HS-27A (cell line): ENCODE results near the gene B4GALNT4.
"Not testable (repeated sequence)": the region's sequence is repeated elsewhere in the genome, so short reads cannot be mapped to it uniquely, and the experiment has no call there.

Experiments
- DNase-seq: peaks from one replicate; pipeline ENCODE4 v3.0.0-alpha.2; 2012; ENCODE audit warnings: low read depth, missing footprints

B4GALNT4 gene

DNA sequence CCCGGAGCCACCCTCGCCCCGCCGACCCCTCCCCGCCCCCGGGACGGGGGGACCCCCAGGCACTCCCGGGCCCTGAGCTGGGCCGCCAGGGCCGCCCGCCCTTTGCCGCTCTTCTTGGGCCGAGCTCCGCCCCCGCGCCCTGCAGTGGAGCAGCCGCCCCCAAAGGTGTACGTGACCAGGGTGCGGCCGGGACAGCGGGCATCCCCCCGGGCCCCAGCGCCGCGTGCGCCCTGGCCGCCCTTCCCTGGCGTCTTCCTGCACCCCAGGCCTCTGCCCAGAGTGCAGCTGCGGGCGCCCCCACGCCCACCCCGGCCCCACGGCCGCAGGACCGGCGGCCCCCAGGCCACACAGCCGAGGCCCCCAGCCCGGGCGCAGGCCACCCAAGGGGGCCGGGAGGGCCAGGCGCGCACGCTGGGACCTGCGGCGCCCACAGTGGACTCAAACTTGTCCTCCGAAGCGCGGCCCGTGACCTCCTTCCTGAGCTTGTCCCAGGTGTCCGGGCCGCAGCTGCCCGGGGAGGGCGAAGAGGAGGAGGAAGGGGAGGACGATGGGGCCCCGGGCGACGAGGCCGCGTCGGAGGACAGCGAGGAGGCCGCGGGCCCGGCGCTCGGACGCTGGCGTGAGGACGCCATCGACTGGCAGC, 7.4 kb downstream of the B4GALNT4 start:
- DNase-seq, result no peak

DNA sequence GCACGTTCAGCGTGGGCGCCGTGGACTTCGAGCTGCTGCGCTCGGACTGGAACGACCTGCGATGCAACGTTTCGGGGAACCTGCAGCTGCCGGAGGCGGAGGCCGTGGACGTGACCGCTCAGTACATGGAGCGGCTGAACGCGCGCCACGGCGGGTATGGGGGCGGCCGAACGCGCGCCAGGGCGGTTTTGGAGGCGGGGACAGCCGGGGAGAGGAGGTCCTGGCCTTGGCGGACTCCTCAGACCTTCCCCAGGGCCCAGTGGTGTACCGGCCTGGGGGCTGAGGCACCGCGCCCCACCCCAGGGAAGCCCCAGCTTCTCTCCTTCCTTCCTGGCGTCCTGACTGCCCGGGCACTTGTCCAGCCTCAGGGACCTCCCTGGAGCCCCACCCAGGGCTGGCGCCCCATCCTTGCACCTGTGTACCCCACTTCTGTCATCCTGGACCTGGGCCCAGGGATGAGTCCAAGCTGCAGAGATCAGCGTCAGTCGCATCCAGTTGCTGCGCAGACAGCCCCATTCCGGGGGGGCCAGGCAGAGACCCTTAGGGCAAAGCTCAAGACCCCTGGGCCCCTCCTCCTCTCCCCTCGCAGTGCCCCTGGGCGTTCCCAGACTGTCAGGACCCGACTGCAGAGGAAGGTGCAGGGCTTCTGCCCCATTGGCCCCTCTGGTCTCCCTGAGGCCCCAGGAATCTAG, 8.0 kb downstream of the B4GALNT4 start:
- no peak for DNase-seq

DNA sequence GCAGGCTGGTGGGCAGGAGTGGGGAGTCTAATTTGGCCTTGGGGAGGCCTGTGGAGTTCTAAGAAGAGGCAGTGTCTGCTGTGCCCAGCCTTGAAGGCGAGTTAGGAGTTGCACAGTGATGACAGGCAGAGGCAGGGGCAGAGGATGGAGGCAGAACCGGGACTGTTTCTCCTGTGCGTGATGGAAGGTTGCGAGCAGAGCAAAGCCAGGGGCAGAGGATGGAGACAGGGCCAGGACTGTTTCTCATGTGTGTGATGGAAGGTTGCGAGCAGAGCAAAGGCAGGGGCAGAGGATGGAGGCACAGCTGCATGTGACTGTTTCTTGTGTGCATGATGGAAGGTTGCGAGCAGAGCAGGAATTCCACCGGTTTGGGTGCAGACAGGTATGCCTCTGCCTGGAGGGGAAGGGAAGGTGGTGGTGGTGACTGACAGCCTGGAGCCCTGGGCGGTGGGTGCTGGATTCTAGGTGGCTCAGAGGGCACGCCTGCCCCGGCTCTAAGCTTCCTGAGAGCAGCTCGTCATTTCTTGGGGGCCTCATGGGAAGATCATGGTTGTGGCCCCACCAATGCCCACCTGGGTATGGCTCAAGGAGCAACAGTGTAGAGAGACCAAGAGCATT, 8.7 kb downstream of the B4GALNT4 start:
- DNase-seq, result no peak

DNA sequence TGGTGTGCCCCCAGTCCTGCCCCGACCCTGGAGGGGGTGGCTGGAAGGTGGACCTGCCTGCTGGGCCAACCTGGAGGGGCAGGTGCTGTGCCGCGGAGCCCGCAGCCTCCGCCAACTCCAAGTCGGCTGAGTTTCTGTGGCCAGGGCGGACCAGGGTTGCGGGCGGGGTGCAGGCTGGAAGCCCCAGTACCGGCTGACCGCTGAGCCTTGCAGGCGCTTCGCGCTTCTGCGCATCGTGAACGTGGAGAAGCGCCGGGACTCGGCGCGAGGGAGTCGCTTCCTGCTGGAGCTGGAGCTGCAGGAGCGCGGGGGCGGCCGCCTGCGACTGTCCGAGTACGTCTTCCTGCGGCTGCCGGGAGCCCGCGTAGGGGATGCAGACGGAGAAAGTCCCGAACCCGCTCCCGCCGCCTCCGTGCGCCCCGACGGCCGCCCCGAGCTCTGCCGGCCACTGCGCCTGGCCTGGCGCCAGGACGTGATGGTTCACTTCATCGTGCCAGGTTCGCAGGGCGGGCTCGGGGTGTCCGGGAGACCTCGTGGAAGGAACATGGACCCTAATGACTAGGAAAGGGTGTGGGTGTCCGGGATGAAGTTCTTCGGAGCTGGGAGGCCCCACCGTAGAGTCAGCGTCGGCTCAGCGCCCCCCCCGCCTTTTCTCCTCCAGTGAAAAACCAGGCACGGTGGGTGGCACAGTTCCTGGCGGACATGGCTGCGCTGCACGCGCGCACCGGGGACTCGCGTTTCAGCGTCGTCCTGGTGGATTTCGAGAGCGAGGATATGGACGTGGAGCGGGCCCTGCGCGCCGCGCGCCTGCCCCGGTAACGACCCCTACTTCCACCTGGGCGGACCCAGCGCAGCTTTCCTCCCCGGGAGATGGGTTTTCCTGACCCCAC, 10.2 kb downstream of the B4GALNT4 start:
- no peak for DNase-seq

DNA sequence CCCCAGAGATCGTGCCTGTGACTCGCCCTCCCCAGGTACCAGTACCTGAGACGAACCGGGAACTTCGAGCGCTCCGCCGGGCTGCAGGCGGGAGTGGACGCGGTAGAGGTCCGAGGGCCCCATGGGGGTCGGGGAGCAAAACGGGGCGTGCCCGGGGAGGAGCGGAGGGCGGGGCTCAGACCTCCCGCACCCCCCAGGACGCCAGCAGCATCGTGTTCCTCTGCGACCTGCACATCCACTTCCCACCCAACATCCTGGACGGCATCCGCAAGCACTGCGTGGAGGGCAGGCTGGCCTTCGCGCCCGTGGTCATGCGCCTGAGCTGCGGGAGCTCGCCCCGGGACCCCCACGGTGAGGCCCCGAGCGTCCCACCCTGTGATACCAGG, 10.8 kb downstream of the B4GALNT4 start:
- DNase-seq, result no peak

- no peak for DNase-seq
These were observed 11.2 kb downstream of the B4GALNT4 start for GRCh38 chr11:380491-380890.

DNA sequence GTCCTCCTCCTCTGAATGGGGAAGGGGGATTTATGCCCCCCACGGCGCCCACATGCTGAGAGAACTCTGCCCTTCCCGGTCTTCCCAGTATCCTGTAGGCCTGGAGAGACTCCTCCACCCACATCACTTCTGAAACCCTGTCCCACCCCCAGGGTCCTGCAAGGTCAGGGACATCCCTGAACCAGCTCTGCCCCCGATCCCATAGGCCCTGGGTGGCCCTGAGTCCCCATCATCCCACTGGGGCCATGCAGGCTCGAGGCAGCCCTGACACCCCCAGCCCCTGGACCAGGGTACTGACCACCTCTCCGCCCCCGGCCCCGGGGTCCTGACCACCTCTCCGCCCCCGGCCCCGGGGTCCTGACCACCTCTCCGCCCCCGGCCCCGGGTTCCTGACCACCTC, 11.7 kb downstream of the B4GALNT4 start:
- no peak for DNase-seq

DNA sequence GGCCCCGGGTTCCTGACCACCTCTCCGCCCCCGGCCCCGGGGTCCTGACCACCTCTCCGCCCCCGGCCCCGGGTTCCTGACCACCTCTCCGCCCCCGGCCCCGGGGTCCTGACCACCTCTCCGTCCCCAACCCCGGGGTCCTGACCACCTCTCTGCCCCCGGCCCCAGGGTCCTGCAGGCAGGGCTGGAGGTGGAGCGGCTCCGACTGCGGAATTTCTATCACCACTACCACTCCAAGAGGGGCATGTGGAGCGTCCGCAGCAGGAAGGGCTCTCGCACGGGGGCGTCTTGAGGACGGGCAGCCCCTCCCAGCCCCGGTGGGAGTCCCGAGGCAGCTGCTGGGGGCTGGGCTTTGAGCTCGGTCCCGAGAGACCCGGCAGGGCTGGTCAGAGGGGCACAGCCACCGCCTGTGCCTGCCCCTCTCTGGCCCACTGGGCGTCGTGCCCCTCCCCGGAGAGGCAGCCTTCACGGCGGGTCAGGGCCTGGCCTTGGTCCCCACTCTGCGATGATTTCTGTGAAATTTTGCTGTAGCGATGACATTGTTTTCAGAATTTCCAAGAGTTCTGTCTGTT, 12.3 kb downstream of the B4GALNT4 start:
- no peak for DNase-seq

- no peak for DNase-seq
These were observed 12.9 kb downstream of the B4GALNT4 start for GRCh38 chr11:382081-382629.

- DNase-seq, result no peak
These were observed 14.1 kb downstream of the B4GALNT4 start for GRCh38 chr11:383431-383830.

GRCh38 chr11:384511-384910, 15.2 kb downstream of the B4GALNT4 start:
- DNase-seq, result no peak

GRCh38 chr11:385594-386351, 16.5 kb downstream of the B4GALNT4 start:
- no peak for DNase-seq

- DNase-seq, result no peak
These were observed 17.2 kb downstream of the B4GALNT4 start for GRCh38 chr11:386483-386882.

DNA sequence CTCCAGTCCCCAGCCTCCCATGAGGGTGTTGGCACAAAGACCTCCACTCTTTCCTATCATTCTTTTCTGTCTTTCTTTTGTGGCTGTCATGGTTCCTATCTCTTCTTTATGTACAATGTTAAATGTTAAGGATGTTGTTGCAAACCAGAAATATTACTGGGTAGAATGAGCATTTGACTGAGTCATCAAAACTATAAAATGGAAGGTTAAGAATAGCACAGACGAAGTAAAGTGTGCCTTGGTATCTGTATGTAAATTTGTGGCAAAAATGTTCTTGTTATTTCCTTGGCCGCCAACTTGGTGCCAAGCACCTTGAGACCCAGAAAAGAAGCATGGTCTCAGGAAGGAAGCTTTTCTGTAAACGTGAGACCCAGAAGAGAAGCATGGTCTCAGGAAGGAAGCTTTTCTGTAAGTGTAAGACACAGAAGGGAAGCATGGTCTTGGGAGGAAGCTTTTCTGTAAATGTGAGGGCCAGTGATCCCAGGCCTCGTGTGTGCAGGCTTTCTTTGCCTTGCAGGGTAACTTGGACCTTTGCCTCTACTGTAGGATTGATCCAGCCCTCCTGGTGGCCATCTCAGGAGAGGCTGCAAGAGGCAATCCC, 18.0 kb downstream of the B4GALNT4 start:
- DNase-seq, result no peak

DNA sequence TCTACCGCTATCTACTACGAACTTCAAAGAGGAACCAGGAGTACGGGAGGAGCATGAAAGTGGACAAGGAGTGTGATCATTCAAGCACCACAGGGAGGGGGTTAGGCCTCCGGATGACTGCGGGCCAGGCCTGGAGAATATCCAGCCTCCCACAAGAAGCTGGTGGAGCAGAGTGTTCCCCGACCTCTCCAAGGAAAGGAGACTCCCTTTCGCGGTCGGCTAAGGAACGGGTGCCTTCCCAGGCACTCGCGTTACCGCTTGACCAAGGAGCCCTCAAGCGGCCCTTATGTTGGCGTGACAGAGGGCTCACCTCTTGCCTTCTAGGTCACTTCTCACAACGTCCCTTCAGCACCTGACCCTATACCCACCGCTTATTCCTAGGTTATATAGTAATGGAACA, 20.1 kb downstream of the B4GALNT4 start:
- not testable (repeated sequence) for DNase-seq

DNA sequence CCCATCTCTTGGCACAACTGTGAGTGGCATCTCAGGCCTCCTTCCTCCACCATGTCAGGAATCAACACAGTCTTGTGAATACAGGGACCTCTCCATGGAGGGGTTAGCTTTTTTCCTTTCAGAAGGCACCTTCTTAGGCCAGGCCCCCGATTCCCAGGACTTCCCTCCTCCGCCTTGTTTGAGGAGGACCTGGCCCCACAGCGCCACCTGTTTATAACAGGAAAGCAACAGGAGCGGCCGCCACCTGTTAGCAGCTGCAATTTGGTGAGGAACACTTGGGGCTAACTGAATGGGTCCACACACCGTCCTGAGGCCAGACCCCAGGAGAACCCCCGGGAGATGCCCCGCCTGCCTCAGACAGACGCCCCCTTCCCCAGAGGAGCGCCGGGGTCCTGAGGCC, 20.9 kb downstream of the B4GALNT4 start:
- no peak for DNase-seq

GRCh38 chr11:391117-392017, 22.1 kb downstream of the B4GALNT4 start:
- DNase-seq, result no peak

DNA sequence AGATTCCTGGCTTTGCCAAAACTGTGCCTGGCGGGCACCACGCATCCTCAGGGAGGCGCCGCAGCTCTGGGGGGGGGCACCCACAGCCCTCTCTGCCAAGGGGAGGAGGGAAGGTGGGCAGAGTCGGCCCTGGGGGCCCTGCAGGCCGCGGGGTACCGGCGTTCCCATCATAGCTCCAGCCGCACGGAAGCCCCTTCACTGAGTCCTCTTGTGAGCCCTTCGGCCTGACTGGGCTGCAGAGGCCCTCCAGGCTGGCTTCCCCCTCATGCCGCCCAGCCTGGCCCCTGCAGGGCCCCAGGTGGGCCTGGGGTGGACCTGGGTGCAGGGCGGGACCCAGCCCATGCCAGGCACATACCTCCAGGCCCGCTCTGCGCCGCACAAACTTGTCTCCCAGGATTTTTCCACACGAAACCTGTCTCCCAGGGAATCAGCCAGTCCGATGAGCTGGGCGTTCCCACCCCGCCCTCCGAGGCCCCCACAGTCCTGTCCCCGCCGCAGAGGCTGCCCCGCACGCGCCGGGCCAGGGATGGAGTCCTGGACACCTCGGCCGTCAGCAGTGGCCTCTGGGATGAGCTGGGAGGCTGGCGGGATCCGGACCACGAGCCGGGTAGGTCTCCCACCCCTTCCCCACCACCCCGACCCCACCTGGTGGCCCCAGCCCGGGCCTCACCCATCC, 22.9 kb downstream of the B4GALNT4 start:
- no peak for DNase-seq
